ENCODE measurements around the gene ALK. TPM values are rescaled to one million over a fixed set of nuclear protein-coding genes. Genes with fewer than 3 reads are reported as not detected.

ALK gene
- total and polyA plus RNA-seq, 2 experiments from 2014 or later: 0.35 TPM; not detected in 1

DNA sequence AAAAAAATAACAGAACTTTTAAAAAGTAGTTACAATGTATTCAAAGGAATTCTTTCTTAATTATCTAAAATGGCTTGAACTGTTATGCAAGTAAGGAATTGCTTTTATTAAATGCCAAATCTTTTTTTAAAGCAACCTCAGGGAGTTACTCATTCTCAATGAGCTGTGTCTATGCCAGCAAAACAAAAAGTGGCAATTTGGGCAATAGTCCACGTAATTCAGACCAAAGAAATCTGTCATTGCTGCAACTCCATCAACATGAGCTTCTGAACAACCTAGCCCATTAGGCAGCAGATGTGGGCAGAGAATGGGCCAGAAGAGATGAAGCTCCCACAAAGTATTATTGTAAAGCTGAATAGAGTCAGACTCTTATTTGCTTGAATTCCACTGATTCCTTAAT lies 118.4 kb downstream of the ALK start:
- Histone ChIP-seq H3K9me2 (ENCODE audit: insufficient read depth) (0 out of 2 replicates have a peak, but pooled peaks cover 3% of the 10 kb centered on the region), H3K4me1 (ENCODE audit: insufficient read depth) (peaks cover 11% of the 10 kb centered on the region; the same call in 1 of the 2 replicates), H3K4me2 (no peak overlapping the region), H3K36me3 (ENCODE audit: insufficient read depth) (no peaks in the 10 kb centered on the region), H3K27ac (ENCODE audit: low read depth) (no peak overlapping the region), H3K79me2 (replicated peaks; ENCODE audit: insufficient read depth) (no peaks in the 10 kb centered on the region), H3K27me3 (ENCODE audit: insufficient read depth) (no peaks in the 10 kb centered on the region), H2AFZ (no peak overlapping the region), H4K20me1 (replicated peaks; ENCODE audit: insufficient read depth) (no peaks in the 10 kb centered on the region), H3K4me3 (no peak overlapping the region), H3F3A (replicated peaks; ENCODE audit: low read depth) (no peaks in the 10 kb centered on the region)
- no peaks in the 10 kb centered on the region for H3K36me3 Mint-ChIP-seq (ENCODE audit: low read depth)
- TF ChIP-seq ZNF462 (CRISPR knock-in tag; IDR thresholded peaks at IDR 0.05) (no peak), EZH2 (IDR thresholded peaks at IDR 0.05; ENCODE audit: low read depth, unreplicated experiment) (no peak), EZH2phosphoT487 (IDR thresholded peaks at IDR 0.05; ENCODE audit: unreplicated experiment) (no peak), CTCF (conservative IDR thresholded peaks at IDR 0.05; ENCODE audit: low read depth in 2 of 2) (no peak), CREB1 (CRISPR knock-in tag; IDR thresholded peaks at IDR 0.05; ENCODE audit: low read depth) (no peak), POLR2AphosphoS5 (IDR thresholded peaks at IDR 0.05; ENCODE audit: low read depth) (no peak), ZNF331 (CRISPR knock-in tag; IDR thresholded peaks at IDR 0.05; ENCODE audit: low read depth) (no peak), NANOG (IDR thresholded peaks at IDR 0.05; ENCODE audit: borderline replicate concordance) (no peak), JUNB (IDR thresholded peaks at IDR 0.05; ENCODE audit: unreplicated experiment) (no peak), ZNF114 (CRISPR knock-in tag; IDR thresholded peaks at IDR 0.05) (no peak), STAT1 (IDR thresholded peaks at IDR 0.05; ENCODE audit: unreplicated experiment) (no peak)
- TF ChIP-seq, protein P1, sequence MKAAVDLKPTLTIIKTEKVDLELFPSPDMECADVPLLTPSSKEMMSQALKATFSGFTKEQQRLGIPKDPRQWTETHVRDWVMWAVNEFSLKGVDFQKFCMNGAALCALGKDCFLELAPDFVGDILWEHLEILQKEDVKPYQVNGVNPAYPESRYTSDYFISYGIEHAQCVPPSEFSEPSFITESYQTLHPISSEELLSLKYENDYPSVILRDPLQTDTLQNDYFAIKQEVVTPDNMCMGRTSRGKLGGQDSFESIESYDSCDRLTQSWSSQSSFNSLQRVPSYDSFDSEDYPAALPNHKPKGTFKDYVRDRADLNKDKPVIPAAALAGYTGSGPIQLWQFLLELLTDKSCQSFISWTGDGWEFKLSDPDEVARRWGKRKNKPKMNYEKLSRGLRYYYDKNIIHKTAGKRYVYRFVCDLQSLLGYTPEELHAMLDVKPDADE (IDR thresholded peaks at IDR 0.05): no peak
- TF ChIP-seq, protein P2, sequence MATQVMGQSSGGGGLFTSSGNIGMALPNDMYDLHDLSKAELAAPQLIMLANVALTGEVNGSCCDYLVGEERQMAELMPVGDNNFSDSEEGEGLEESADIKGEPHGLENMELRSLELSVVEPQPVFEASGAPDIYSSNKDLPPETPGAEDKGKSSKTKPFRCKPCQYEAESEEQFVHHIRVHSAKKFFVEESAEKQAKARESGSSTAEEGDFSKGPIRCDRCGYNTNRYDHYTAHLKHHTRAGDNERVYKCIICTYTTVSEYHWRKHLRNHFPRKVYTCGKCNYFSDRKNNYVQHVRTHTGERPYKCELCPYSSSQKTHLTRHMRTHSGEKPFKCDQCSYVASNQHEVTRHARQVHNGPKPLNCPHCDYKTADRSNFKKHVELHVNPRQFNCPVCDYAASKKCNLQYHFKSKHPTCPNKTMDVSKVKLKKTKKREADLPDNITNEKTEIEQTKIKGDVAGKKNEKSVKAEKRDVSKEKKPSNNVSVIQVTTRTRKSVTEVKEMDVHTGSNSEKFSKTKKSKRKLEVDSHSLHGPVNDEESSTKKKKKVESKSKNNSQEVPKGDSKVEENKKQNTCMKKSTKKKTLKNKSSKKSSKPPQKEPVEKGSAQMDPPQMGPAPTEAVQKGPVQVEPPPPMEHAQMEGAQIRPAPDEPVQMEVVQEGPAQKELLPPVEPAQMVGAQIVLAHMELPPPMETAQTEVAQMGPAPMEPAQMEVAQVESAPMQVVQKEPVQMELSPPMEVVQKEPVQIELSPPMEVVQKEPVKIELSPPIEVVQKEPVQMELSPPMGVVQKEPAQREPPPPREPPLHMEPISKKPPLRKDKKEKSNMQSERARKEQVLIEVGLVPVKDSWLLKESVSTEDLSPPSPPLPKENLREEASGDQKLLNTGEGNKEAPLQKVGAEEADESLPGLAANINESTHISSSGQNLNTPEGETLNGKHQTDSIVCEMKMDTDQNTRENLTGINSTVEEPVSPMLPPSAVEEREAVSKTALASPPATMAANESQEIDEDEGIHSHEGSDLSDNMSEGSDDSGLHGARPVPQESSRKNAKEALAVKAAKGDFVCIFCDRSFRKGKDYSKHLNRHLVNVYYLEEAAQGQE (IDR thresholded peaks at IDR 0.05; ENCODE audit: unreplicated experiment): no peak
- H3K4me3 Mint-ChIP-seq: no peak overlapping the region
- ATAC-seq: no peak
- no peaks in the 10 kb centered on the region for H3K27me3 Mint-ChIP-seq (ENCODE audit: insufficient read depth, low read depth, poor library complexity)
- no peaks in the 10 kb centered on the region; the same call in 2 of the 3 replicates for H3K9me3 Mint-ChIP-seq
- DNase-seq (ENCODE audit: low spot score): no peak
- peaks cover 4% of the 10 kb centered on the region; the same call in 2 of the 3 replicates for H3K4me1 Mint-ChIP-seq
- no peak overlapping the region for H3K27ac Mint-ChIP-seq
